SK-N-SH (cell line): ENCODE measurements around the gene PPP6R2. TPM values are rescaled to one million over a fixed set of nuclear protein-coding genes. Genes with fewer than 3 reads are reported as not detected.

Experiments used
- CTCF ChIA-PET: fragments of 300-600, 350-600 bp; formaldehyde crosslinking; extraction: SDS; loops from one replicate; lab custom pipeline; 2021; lab: Yijun Ruan, JAX
- POLR2A ChIA-PET: fragments of 350-600 bp; sonication (Branson Sonifier 250); formaldehyde crosslinking; extraction: SDS; loops from one replicate; lab custom pipeline; 2020; ENCODE audit warnings: antibody characterized with exemption, inconsistent platforms; lab: Yijun Ruan, JAX
- DNase-seq: peaks from one replicate; pipeline ENCODE4 v3.0.0; 2012
- H2AFZ ChIP-seq: fragments of 200-600 bp; sonication (generic); 2 replicates; pipeline ENCODE4 v1.8.1; 2016; ENCODE audit warnings: antibody characterized with exemption, mild to moderate bottlenecking, low read depth
- H3F3A ChIP-seq: fragments of 200-600 bp; sonication (generic); replicated peaks from 2 replicates; pipeline ENCODE3; 2016; ENCODE audit warnings: antibody characterized with exemption, mild to moderate bottlenecking; ENCODE audit not compliant: insufficient read depth
- H3K27ac ChIP-seq, 2 experiments: fragments of 200-500 bp in 1 of 2; fragments of 200-600 bp in 1 of 2; sonication (Bioruptor generic) in 1 of 2; sonication (generic), shearing (Covaris generic) in 1 of 2; 2 replicates each; pipeline versions ENCODE4 v1.5.1 to v1.6.1; 2014 to 2016; ENCODE audit warnings: low read depth in 2 of 2, inconsistent platforms in 1 of 2, low read length in 1 of 2, mild to moderate bottlenecking in 1 of 2, mixed read lengths in 1 of 2
- H3K27me3 ChIP-seq: fragments of 200-600 bp; sonication (generic), shearing (Covaris generic); 2 replicates; pipeline ENCODE4 v1.6.1; 2016; ENCODE audit warnings: mixed run types; ENCODE audit not compliant: insufficient read depth
- H3K36me3 ChIP-seq, 2 experiments: fragments of 200-500 bp in 1 of 2; fragments of 200-600 bp in 1 of 2; sonication (Bioruptor generic) in 1 of 2; sonication (generic) in 1 of 2; replicated peaks in 1 of 2; 2 replicates each; pipeline versions ENCODE3 to v1.5.1; 2014 to 2016; ENCODE audit warnings: low read length in 1 of 2, mild to moderate bottlenecking in 1 of 2; ENCODE audit not compliant: insufficient read depth in 2 of 2, control insufficient read depth in 1 of 2
- H3K4me1 ChIP-seq, 2 experiments: fragments of 200-500 bp in 1 of 2; fragments of 200-600 bp in 1 of 2; sonication (Bioruptor generic) in 1 of 2; sonication (generic), shearing (Covaris generic) in 1 of 2; 2 replicates each; pipeline versions ENCODE4 v1.5.1 to v1.6.1; 2014 to 2016; ENCODE audit warnings: low read depth in 1 of 2, low read length in 1 of 2, mixed run types in 1 of 2; ENCODE audit not compliant: insufficient read depth in 2 of 2, control insufficient read depth in 1 of 2
- H3K4me2 ChIP-seq: fragments of 200-600 bp; sonication (generic), shearing (Covaris generic); 2 replicates; pipeline ENCODE4 v1.6.1; 2017; ENCODE audit warnings: mixed run types
- H3K4me3 ChIP-seq, 2 experiments: fragments of 200-500 bp in 1 of 2; fragments of 200-600 bp in 1 of 2; sonication (Bioruptor generic) in 1 of 2; sonication (generic), shearing (Covaris generic) in 1 of 2; 2 replicates each; pipeline versions ENCODE4 v1.5.1 to v1.8.1; 2014 to 2016; ENCODE audit warnings: low read depth in 2 of 2, inconsistent platforms in 1 of 2, low read length in 1 of 2, mild to moderate bottlenecking in 1 of 2, mixed read lengths in 1 of 2, moderate library complexity in 1 of 2
- H3K79me2 ChIP-seq: fragments of 200-600 bp; sonication (generic); 2 replicates; pipeline ENCODE4 v1.8.1; 2017; ENCODE audit warnings: mild to moderate bottlenecking; ENCODE audit not compliant: insufficient read depth
- H3K9ac ChIP-seq: fragments of 200-600 bp; sonication (generic); 2 replicates; pipeline ENCODE4 v1.6.1; 2017; ENCODE audit warnings: mixed run types
- H3K9me2 ChIP-seq: fragments of 200-600 bp; sonication (generic); 2 replicates; pipeline ENCODE4 v1.6.1; 2017; ENCODE audit warnings: mixed run types
- H3K9me3 ChIP-seq: fragments of 200-600 bp; sonication (generic); 2 replicates; pipeline ENCODE4 v1.6.1; 2017; ENCODE audit warnings: mixed run types, mild to moderate bottlenecking, moderate library complexity
- H4K20me1 ChIP-seq: fragments of 200-600 bp; sonication (generic); 2 replicates; pipeline ENCODE4 v1.6.1; 2017; ENCODE audit warnings: mild to moderate bottlenecking, mixed run types; ENCODE audit not compliant: insufficient read depth
- CHD2 ChIP-seq: fragments of 150-350 bp; IDR thresholded peaks from 2 replicates; pipeline ENCODE4 v1.6.1; 2018; ENCODE audit warnings: low read length; ENCODE audit not compliant: partially characterized antibody
- EP300 ChIP-seq, 2 experiments: IDR thresholded peaks; 2 replicates each; pipeline versions ENCODE4 v1.4.0 to v1.6.1; 2012; ENCODE audit warnings: borderline replicate concordance in 1 of 2, low read depth in 1 of 2, low read length in 1 of 2
- GABPA ChIP-seq: IDR thresholded peaks from 2 replicates; pipeline ENCODE4 v1.4.0; 2012; ENCODE audit warnings: low read depth, mild to moderate bottlenecking
- MXI1 ChIP-seq: IDR thresholded peaks from 2 replicates; pipeline ENCODE4 v1.6.1; 2012; ENCODE audit warnings: mild to moderate bottlenecking, low read depth, low read length, improper control_type of control experiment
- NFIC ChIP-seq: IDR thresholded peaks from 2 replicates; pipeline ENCODE4 v1.4.0; 2012; ENCODE audit warnings: borderline replicate concordance
- NRF1 ChIP-seq: IDR thresholded peaks from 2 replicates; pipeline ENCODE4 v1.6.1; 2012; ENCODE audit warnings: low read depth, mild to moderate bottlenecking, low read length
- POLR2AphosphoS5 ChIP-seq: IDR thresholded peaks from 2 replicates; pipeline ENCODE4 v1.6.1; 2012; ENCODE audit warnings: low read depth, low read length
- RFX5 ChIP-seq: IDR thresholded peaks from 2 replicates; pipeline ENCODE4 v1.6.1; 2012; ENCODE audit warnings: mild to moderate bottlenecking, improper control_type of control experiment, low read length
- SMC3 ChIP-seq: IDR thresholded peaks from 2 replicates; pipeline ENCODE4 v1.6.1; 2012; ENCODE audit warnings: low read depth, low read length, improper control_type of control experiment
- TAF1 ChIP-seq: IDR thresholded peaks from 2 replicates; pipeline ENCODE4 v1.6.1; 2012; ENCODE audit warnings: low read depth, mild to moderate bottlenecking, low read length, moderate library complexity, borderline replicate concordance
- YY1 ChIP-seq: IDR thresholded peaks from 2 replicates; pipeline ENCODE4 v1.4.0; 2012; ENCODE audit warnings: low read depth, mild to moderate bottlenecking
- WGBS: methylation state at CpG from one replicate; pipeline ENCODE4 v1.1.6; 2017; ENCODE audit warnings: low lambda C conversion rate; 5-methylcytosine and 5-hydroxymethylcytosine counted together
- polyA plus RNA-seq, 3 experiments: library from polyadenylated mRNA; depleted of rRNA; stranded (reverse); fragments of >200 nt; gene quantifications; 2 replicates each; pipeline ENCODE4 v1.2.3, GENCODE V29; 2012
- TF ChIP-seq, protein P1 (sequence below): IDR thresholded peaks from 2 replicates; pipeline ENCODE4; 2012

The PPP6R2 gene
- polyA plus RNA-seq, 1 of the 3 experiments (the other 2 are of a cell fraction), result 45.7 TPM

GRCh38 chr22:50415426-50415825 lies 72.3 kb downstream of the PPP6R2 start:
- Histone ChIP-seq H2AFZ (no peak overlapping the region), H3F3A (no peaks in the 10 kb centered on the region), H3K79me2 (no peaks in the 10 kb centered on the region), H3K27me3 (no peaks in the 10 kb centered on the region)
- 97% methylated on average over 10 of the region's 12 CpGs for WGBS
- CTCF ChIA-PET, result no interaction called here
- DNase-seq, result no peak
- TF ChIP-seq POLR2AphosphoS5 (no peak), MXI1 (no peak), EP300 (IDR thresholded peaks at IDR 0.05; ENCODE audit: borderline replicate concordance in 1 of 2, low read depth in 1 of 2, low read length in 1 of 2) (no peak), TAF1 (no peak), RFX5 (no peak), YY1 (no peak), CHD2 (no peak)
- TF ChIP-seq, all 33 proteins: peak for 0
- H3K9me2 ChIP-seq, result no peaks in the 10 kb centered on the region
- H3K4me1 ChIP-seq, result no peaks in the 10 kb centered on the region
- no peak overlapping the region for H3K9ac ChIP-seq
- no peak overlapping the region for H3K4me3 ChIP-seq
- H3K27ac ChIP-seq, result no peak overlapping the region
- H4K20me1 ChIP-seq, result no peaks in the 10 kb centered on the region
- H3K36me3 ChIP-seq, result peaks cover 31 to 51% of the 10 kb centered on the region in 2 experiments
- no peak overlapping the region for H3K4me2 ChIP-seq
- H3K9me3 ChIP-seq, result no peaks in the 10 kb centered on the region
- POLR2A ChIA-PET, result interaction anchor here (0.6 kb wide), 1 partner anchor 199 kb away, joined by 5 read pairs; no protein-coding TSS in a partner anchor

- H3K4me2 ChIP-seq, result no peak overlapping the region
- ChIA-PET CTCF (no interaction called here), POLR2A (no interaction called here)
- H3K4me1 ChIP-seq, result no peaks in the 10 kb centered on the region
- no peaks in the 10 kb centered on the region for H3K79me2 ChIP-seq
- 90% methylated on average over 7 of the region's 8 CpGs for WGBS
- H3K27me3 ChIP-seq, result no peaks in the 10 kb centered on the region
- H2AFZ ChIP-seq, result no peak overlapping the region
- H3K27ac ChIP-seq, result no peak overlapping the region
- no peak overlapping the region for H3K9ac ChIP-seq
- H3K9me3 ChIP-seq, result no peaks in the 10 kb centered on the region
- H3K36me3 ChIP-seq, result peaks cover 42 to 63% of the 10 kb centered on the region in 2 experiments
- no peaks in the 10 kb centered on the region for H4K20me1 ChIP-seq
- H3K9me2 ChIP-seq, result no peaks in the 10 kb centered on the region
- H3K4me3 ChIP-seq, result no peak overlapping the region
- H3F3A ChIP-seq, result no peaks in the 10 kb centered on the region
- TF ChIP-seq NRF1, result no peak
- TF ChIP-seq GABPA, result no peak
- TF ChIP-seq SMC3, result no peak
- TF ChIP-seq, protein P1, sequence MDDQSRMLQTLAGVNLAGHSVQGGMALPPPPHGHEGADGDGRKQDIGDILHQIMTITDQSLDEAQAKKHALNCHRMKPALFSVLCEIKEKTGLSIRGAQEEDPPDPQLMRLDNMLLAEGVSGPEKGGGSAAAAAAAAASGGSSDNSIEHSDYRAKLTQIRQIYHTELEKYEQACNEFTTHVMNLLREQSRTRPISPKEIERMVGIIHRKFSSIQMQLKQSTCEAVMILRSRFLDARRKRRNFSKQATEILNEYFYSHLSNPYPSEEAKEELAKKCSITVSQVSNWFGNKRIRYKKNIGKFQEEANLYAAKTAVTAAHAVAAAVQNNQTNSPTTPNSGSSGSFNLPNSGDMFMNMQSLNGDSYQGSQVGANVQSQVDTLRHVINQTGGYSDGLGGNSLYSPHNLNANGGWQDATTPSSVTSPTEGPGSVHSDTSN, result no peak
- TF ChIP-seq NFIC, result no peak
- no peak for TF ChIP-seq RFX5
- DNase-seq, result no peak
Measured at GRCh38 chr22:50416996-50417395, 73.9 kb downstream of the PPP6R2 start.
